Measurements from ENCODE around the gene ACSM6.

- TF ChIP-seq EZH2 (IDR thresholded peaks at IDR 0.05; ENCODE audit: low read length) (no peak), CTCF (optimal IDR thresholded peaks at IDR 0.05 in 1 of 3, IDR thresholded peaks at IDR 0.05 in 1 of 3, conservative IDR thresholded peaks at IDR 0.05 in 1 of 3; ENCODE audit: extremely low read depth in 1 of 3, insufficient read depth in 2 of 3, low read length in 3 of 3) (no peak)
Observed at GRCh38 chr10:95277614-95278013, 83.6 kb downstream of the ACSM6 start.
